T-cell (primary cell): Measurements from ENCODE around the gene ULK4. TPM values are rescaled to one million over a fixed set of nuclear protein-coding genes. Genes with fewer than 3 reads are reported as not detected.
"Not testable (repeated sequence)": the region's sequence is repeated elsewhere in the genome, so short reads cannot be mapped to it uniquely, and the experiment has no call there.

Experiments used
- ATAC-seq, 4 experiments: fragments of 200-7000 bp in 3 of 4; fragments of 150-1000 bp in 1 of 4; cut with Tn5 transposase; replicated peaks in 1 of 4; 1 replicate in 3 of 4; 2 replicates in 1 of 4; pipeline ENCODE4 v1.10.0; 2021; ENCODE audit warnings: moderate library complexity in 3 of 4, mild to moderate bottlenecking in 2 of 4, moderate number of reproducible peaks in 1 of 4
- CTCF ChIA-PET, 2 donors: fragments of 300-600 bp; sonication (Branson Sonifier 250); formaldehyde crosslinking; loops; one replicate each; lab custom pipeline; 2022; ENCODE audit warnings: antibody characterized with exemption in 2 of 2; lab: Charles Lee
- POLR2A ChIA-PET, 2 donors: fragments of 300-600 bp; sonication (Branson Sonifier 250); formaldehyde crosslinking; loops; one replicate each; lab custom pipeline; 2022; ENCODE audit warnings: antibody characterized with exemption in 2 of 2; lab: Charles Lee
- DNase-seq, 35 experiments: peaks; one replicate each; pipeline versions ENCODE4 v3.0.0 to v3.0.0-alpha.2; 2013 to 2023
- H3K27ac ChIP-seq: one replicate; pipeline ENCODE4 v1.5.1; 2013; ENCODE audit warnings: low read length
- H3K27me3 ChIP-seq, 2 experiments: replicated peaks in 1 of 2; 1 replicate in 1 of 2; 2 replicates in 1 of 2; pipeline versions ENCODE4 v1.6.1 to v1.7.0; 2013; ENCODE audit warnings: low read length in 1 of 2, mixed read lengths in 1 of 2; ENCODE audit not compliant: control insufficient read depth in 2 of 2, insufficient read depth in 2 of 2; ENCODE audit errors: extremely low read depth in 1 of 2
- H3K36me3 ChIP-seq, 2 donors: 1 replicate in 1 of 2; 2 replicates in 1 of 2; pipeline versions ENCODE4 v1.6.1 to v1.7.0; 2013; ENCODE audit warnings: low read length in 1 of 2; ENCODE audit not compliant: control insufficient read depth in 2 of 2, insufficient read depth in 1 of 2; ENCODE audit errors: extremely low read depth in 1 of 2
- H3K4me1 ChIP-seq, 2 experiments: 1 replicate in 1 of 2; 2 replicates in 1 of 2; pipeline versions ENCODE4 v1.6.1 to v1.7.0; 2013; ENCODE audit warnings: low read length in 2 of 2, mixed read lengths in 1 of 2; ENCODE audit not compliant: insufficient read depth in 2 of 2, control insufficient read depth in 1 of 2; ENCODE audit errors: extremely low read depth in 1 of 2
- H3K4me3 ChIP-seq, 2 donors: 1 replicate in 1 of 2; 2 replicates in 1 of 2; pipeline versions ENCODE4 v1.5.1 to v1.7.0; 2013; ENCODE audit warnings: mild to moderate bottlenecking in 2 of 2, low read length in 1 of 2, moderate library complexity in 1 of 2; ENCODE audit not compliant: control insufficient read depth in 1 of 2; ENCODE audit errors: extremely low read depth in 1 of 2
- H3K9me3 ChIP-seq: 2 replicates; pipeline ENCODE4 v1.7.0; 2013
- H3K27ac Mint-ChIP-seq, 2 donors: one replicate each; pipeline ENCODE4 v1.8.0; 2020 to 2021; ENCODE audit warnings: mild to moderate bottlenecking in 2 of 2, mixed read lengths in 2 of 2
- H3K27me3 Mint-ChIP-seq, 2 donors: one replicate each; pipeline ENCODE4 v1.8.0; 2021 to 2022; ENCODE audit warnings: mixed read lengths in 2 of 2
- H3K36me3 Mint-ChIP-seq: one replicate; pipeline ENCODE4 v1.8.0; 2021; ENCODE audit warnings: mixed read lengths
- H3K4me1 Mint-ChIP-seq, 3 donors: one replicate each; pipeline ENCODE4 v1.8.0; 2020 to 2022; ENCODE audit warnings: mixed read lengths in 3 of 3, mild to moderate bottlenecking in 1 of 3
- H3K4me3 Mint-ChIP-seq, 3 donors: one replicate each; pipeline ENCODE4 v1.8.0; 2020 to 2022; ENCODE audit warnings: mild to moderate bottlenecking in 3 of 3, mixed read lengths in 3 of 3, moderate library complexity in 3 of 3
- H3K9me3 Mint-ChIP-seq, 3 donors: one replicate each; pipeline ENCODE4 v1.8.0; 2020 to 2022; ENCODE audit warnings: mixed read lengths in 3 of 3
- WGBS: methylation state at CpG from one replicate; pipeline ENCODE4 v1.1.5; 2013; ENCODE audit warnings: missing lambda C conversion rate; ENCODE audit not compliant: insufficient coverage; 5-methylcytosine and 5-hydroxymethylcytosine counted together
- total RNA-seq, 35 experiments: library from RNA in 6 of 35; stranded (reverse) in 6 of 35; fragments of 120-200 nt in 1 of 35; gene quantifications; one replicate each; pipeline versions ENCODE4 v1.2.1 to v1.2.4 and lab custom pipeline; 2013 to 2026

ULK4 gene
- total RNA-seq, 5 donors from 2014 or later (not counting 1 experiment from before 2014, with no cell fraction given): 17.5 to 28.2 (median 19.7) TPM

DNA sequence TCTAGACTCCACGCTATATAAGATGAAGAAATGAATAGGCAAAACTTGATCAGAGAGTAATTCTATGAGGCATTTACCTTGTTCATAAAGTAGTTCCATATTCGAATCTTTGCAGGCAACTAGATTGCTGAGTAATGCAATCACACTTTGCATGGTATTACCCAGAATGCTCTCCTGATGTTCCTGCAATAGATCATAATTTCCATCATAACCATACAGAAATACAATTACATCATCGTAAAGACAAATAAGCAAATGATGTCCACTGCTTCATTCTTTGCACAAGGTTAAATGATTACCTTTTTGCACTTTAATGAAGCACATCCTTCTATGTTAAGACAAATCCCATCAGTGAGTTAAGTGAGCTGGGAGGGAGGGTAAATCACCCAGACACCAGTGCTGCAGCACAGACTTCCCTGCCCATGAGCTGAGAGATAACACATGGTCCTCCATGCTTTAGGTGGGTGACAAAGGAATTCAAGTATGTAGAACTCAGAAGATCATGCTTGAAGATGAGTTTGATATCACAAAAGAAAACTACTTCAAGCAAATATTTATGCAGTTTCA is 395.9 kb downstream of the ULK4 start:
- Histone ChIP-seq H3K27ac (no peak overlapping the region), H3K36me3 (no peaks in the 10 kb centered on the region), H3K27me3 (no peaks in the 10 kb centered on the region), H3K9me3 (no peaks in the 10 kb centered on the region), H3K4me3 (no peak overlapping the region), H3K4me1 (no peaks in the 10 kb centered on the region)
- Mint-ChIP-seq H3K36me3 (peaks cover 36% of the 10 kb centered on the region), H3K9me3 (peaks cover 0 to 6% (median 3%) of the 10 kb centered on the region in 3 donors), H3K4me3 (no peak overlapping the region), H3K27me3 (no peaks in the 10 kb centered on the region), H3K27ac (no peak overlapping the region), H3K4me1 (no peaks in the 10 kb centered on the region)
- DNase-seq (no peak), ATAC-seq (no peak)
- no CpG with 5 or more reads among the region's 3 CpGs for WGBS
- ChIA-PET CTCF (no interaction called here), POLR2A (no interaction called here)

DNA sequence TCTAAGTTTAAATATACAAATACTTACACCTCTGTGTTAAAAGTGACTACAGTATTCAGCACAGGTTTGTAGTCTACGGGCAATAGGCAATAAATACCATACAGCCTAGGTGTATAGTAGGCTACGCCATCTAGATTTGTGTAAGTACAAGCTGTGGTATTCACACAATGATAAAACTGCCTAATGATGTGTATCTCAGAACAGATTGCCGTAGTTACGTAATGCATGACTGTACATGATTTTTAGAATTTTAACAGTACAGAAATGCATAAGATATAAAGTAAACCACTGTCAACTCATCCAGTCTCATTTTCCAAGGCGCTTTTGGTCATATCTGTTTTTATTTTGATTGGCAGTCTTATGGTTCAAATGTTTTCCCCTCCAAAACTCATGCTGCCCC is 396.9 kb downstream of the ULK4 start:
- Histone ChIP-seq H3K27ac (no peak overlapping the region), H3K4me3 (no peak overlapping the region), H3K9me3 (no peaks in the 10 kb centered on the region), H3K36me3 (no peaks in the 10 kb centered on the region), H3K4me1 (no peaks in the 10 kb centered on the region), H3K27me3 (no peaks in the 10 kb centered on the region)
- WGBS: no CpG with 5 or more reads among the region's 5 CpGs
- ATAC-seq (no peak), DNase-seq (no peak)
- ChIA-PET CTCF (no interaction called here), POLR2A (no interaction called here)
- H3K36me3 Mint-ChIP-seq: peaks cover 36% of the 10 kb centered on the region
- H3K4me1 Mint-ChIP-seq: no peaks in the 10 kb centered on the region
- no peak overlapping the region for H3K27ac Mint-ChIP-seq
- H3K27me3 Mint-ChIP-seq: no peaks in the 10 kb centered on the region
- H3K9me3 Mint-ChIP-seq: peaks cover 3 to 6% (median 3%) of the 10 kb centered on the region in 3 donors
- no peak overlapping the region for H3K4me3 Mint-ChIP-seq

DNA sequence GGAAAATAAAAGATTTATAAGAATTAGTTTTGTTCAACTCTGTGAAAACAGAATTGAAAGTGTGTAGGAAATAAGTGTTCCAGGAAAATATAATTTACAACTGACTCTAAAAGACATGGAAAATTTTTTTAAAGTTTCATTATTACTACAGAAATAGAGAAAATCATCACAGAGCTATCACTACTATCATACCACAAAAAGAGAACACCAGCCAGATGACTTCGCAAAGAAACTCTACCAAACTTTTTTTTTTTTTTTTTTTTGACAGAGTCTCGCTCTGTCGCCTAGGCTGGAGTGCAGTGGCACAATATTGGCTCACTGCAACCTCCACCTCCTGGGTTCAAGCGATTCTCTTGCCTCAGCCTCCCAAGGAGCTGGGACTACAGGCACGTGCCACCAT is 405.7 kb downstream of the ULK4 start:
- Mint-ChIP-seq H3K9me3 (peaks cover 6 to 20% (median 11%) of the 10 kb centered on the region in 3 donors), H3K36me3 (peaks cover 26% of the 10 kb centered on the region)
- H3K4me3 Mint-ChIP-seq, CTCF ChIA-PET, H3K9me3 ChIP-seq, H3K27ac Mint-ChIP-seq, H3K4me1 ChIP-seq, H3K27me3 Mint-ChIP-seq, DNase-seq, H3K27ac ChIP-seq, H3K4me1 Mint-ChIP-seq, H3K4me3 ChIP-seq, H3K27me3 ChIP-seq, POLR2A ChIA-PET, ATAC-seq, H3K36me3 ChIP-seq: not testable (repeated sequence)
- WGBS: no CpG with 5 or more reads among the region's 5 CpGs

DNA sequence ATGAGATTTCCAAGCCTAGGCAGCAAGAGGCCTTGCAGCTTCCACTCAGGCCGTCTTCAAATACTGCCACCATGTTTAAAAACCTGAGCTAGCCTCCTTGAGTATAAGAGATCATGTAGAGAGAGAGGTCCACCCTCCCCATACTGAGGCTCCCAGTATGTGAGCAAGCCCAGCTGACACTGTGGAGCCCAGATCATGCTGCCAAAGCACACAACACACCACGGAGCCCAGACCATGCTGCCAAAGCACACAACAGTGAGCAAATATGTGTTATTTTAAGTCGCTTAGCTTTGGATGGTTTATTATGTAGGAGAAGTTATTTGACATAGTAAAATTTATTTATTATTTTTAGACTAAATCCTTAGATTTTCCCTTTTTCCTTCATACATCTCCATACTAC is 428.9 kb downstream of the ULK4 start:
- no peaks in the 10 kb centered on the region for H3K4me1 Mint-ChIP-seq
- WGBS: no CpG with 5 or more reads among the region's 3 CpGs
- no peak for ATAC-seq
- no peak overlapping the region for H3K4me3 Mint-ChIP-seq
- H3K27me3 Mint-ChIP-seq: no peaks in the 10 kb centered on the region
- H3K27ac Mint-ChIP-seq: no peak overlapping the region
- no peaks in the 10 kb centered on the region for H3K36me3 ChIP-seq
- ChIA-PET POLR2A (no interaction called here), CTCF (no interaction called here)
- no peaks in the 10 kb centered on the region for H3K4me1 ChIP-seq
- no peaks in the 10 kb centered on the region for H3K27me3 ChIP-seq
- H3K4me3 ChIP-seq: no peak overlapping the region
- no peaks in the 10 kb centered on the region for H3K36me3 Mint-ChIP-seq
- H3K9me3 Mint-ChIP-seq: peaks cover 0 to 4% (median 0%) of the 10 kb centered on the region in 3 donors
- no peaks in the 10 kb centered on the region for H3K9me3 ChIP-seq
- no peak for DNase-seq
- no peak overlapping the region for H3K27ac ChIP-seq

DNA sequence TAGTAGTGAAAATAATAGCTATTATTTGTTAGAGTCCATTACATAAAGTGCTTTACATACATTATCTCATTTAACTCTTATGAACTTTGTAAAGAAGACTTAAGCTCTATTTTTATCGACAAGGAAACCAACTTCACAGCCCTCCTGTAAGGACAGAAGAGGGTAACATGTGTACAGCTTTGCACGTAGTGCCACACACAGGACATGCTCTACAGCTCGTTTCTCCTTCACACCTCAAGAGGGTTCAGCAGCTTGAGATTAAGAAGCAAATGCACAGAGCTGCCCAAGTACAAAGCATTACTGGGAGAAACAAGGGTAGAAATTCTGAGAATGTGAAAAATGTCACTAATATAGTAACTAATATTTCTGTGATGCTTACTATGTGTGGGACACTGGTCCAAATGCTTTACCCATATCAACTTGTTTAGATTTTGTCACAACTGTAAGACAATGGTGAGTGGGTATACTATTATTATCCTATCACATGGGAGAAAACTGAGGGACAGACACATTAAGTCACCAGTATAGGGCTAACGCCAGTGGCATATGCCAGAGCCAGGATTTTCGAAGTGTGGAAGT is 434.8 kb downstream of the ULK4 start:
- Mint-ChIP-seq H3K4me3 (no peak overlapping the region), H3K27me3 (no peaks in the 10 kb centered on the region), H3K36me3 (peaks cover 7% of the 10 kb centered on the region), H3K4me1 (no peaks in the 10 kb centered on the region), H3K27ac (no peak overlapping the region), H3K9me3 (no peaks in the 10 kb centered on the region)
- CTCF ChIA-PET: no interaction called here
- WGBS: 94% methylated on average over 4 of the region's 5 CpGs
- H3K27ac ChIP-seq: no peak overlapping the region
- H3K36me3 ChIP-seq: no peaks in the 10 kb centered on the region
- no peaks in the 10 kb centered on the region for H3K9me3 ChIP-seq
- no peak overlapping the region for H3K4me3 ChIP-seq
- H3K27me3 ChIP-seq: no peaks in the 10 kb centered on the region
- no peaks in the 10 kb centered on the region for H3K4me1 ChIP-seq
- DNase-seq: no peak
- POLR2A ChIA-PET: no interaction called here
- no peak for ATAC-seq

DNA sequence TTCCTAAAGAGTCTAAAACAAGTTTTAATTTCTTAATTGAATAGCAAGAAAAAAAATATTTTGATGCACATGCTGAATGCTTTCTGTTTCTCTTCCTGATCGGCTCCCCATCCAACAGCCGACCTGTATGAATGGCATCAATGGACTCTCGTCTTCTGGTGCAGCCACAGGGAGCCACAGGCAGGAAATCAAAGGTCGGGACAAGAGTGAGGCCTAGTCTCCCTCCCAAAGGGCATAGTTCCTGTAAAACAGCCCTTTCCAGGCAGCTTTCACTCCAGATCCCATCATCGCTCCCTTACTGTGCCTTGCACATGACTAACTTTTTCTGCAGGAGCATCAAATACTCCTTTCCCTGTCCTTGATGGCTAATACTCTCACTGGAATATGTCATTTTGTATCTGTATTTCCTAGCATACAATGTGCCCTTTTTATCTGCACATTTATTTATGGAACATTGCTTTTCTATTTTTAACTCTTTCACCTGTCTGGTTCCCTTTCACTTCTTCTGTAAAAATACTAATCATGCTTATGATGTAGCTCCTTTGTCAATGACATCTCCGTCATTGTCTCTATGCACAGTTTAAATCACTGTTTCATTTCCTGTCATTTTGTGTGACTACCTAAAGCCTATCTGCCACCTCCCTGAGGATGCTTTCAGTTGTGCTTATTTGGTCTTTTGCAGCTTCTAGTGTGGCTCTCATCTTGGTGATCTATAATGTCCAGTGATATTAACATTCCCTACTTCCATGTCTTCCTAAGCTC is 436.4 kb downstream of the ULK4 start:
- H3K4me1 ChIP-seq: no peaks in the 10 kb centered on the region
- peaks cover 7% of the 10 kb centered on the region for H3K36me3 Mint-ChIP-seq
- H3K4me3 Mint-ChIP-seq: no peak overlapping the region
- H3K36me3 ChIP-seq: no peaks in the 10 kb centered on the region
- H3K9me3 Mint-ChIP-seq: no peaks in the 10 kb centered on the region
- no peaks in the 10 kb centered on the region for H3K27me3 Mint-ChIP-seq
- ATAC-seq (no peak), DNase-seq (no peak)
- H3K27ac Mint-ChIP-seq: no peak overlapping the region
- WGBS: 82% methylated on average over 5 of the region's 6 CpGs
- H3K9me3 ChIP-seq: no peaks in the 10 kb centered on the region
- CTCF ChIA-PET: interaction anchor here in 1 of 2 donors (0.5 kb wide), 1 partner anchor 320 kb away, joined by 3 read pairs; no protein-coding TSS in a partner anchor
- no peaks in the 10 kb centered on the region for H3K4me1 Mint-ChIP-seq
- no peak overlapping the region for H3K4me3 ChIP-seq
- no peaks in the 10 kb centered on the region for H3K27me3 ChIP-seq
- no peak overlapping the region for H3K27ac ChIP-seq
- POLR2A ChIA-PET: no interaction called here
